ENCODE results near the gene GRIN2C. TPM values are rescaled to one million over a fixed set of nuclear protein-coding genes. Genes with fewer than 3 reads are reported as not detected.
"Not testable (repeated sequence)": the region's sequence is repeated elsewhere in the genome, so short reads cannot be mapped to it uniquely, and the experiment has no call there.

Gene GRIN2C
- total RNA-seq, 2 experiments from 2014 or later, result not detected

- Histone ChIP-seq H3K36me3 (ENCODE audit: insufficient read depth, low read length) (peaks cover 3% of the 10 kb centered on the region), H3K27ac (ENCODE audit: low read depth in 1 of 2, low read length in 2 of 2) (no peak overlapping the region), H3K27me3 (ENCODE audit: control insufficient read depth in 1 of 2, insufficient read depth in 2 of 2, low read length in 2 of 2) (no peaks in the 10 kb centered on the region), H3K4me1 (ENCODE audit: insufficient read depth, low read length) (peaks cover 25% of the 10 kb centered on the region), H3K4me3 (ENCODE audit: low read length) (no peak overlapping the region), H3K9me3 (ENCODE audit: control insufficient read depth in 1 of 2, insufficient read depth in 1 of 2, low read length in 2 of 2) (no peaks in the 10 kb centered on the region)
- Mint-ChIP-seq H3K4me1 (ENCODE audit: low read depth) (peaks cover 24% of the 10 kb centered on the region), H3K27ac (no peak overlapping the region), H3K9me3 (no peaks in the 10 kb centered on the region), H3K36me3 (ENCODE audit: low read depth) (peaks cover 5% of the 10 kb centered on the region), H3K4me3 (peak overlapping the region; percentile 52), H3K27me3 (no peaks in the 10 kb centered on the region)
- TF ChIP-seq CTCF (IDR thresholded peaks at IDR 0.05), result no peak
- CTCF ChIA-PET, result interaction anchor here (1.0 kb wide), 1 partner anchor 9 kb away, joined by 5 read pairs; no protein-coding TSS in a partner anchor
- intact Hi-C loops (cut with DNase I, micrococcal nuclease), result loop anchor here (2.0 to 5.0 kb wide), 3 partner anchors 19 to 391 kb away; partner anchors contain the start of genes GGA3 (in 1 of the 2), MRPS7 (in 1 of the 2) and NAT9 (in 1 of the 2)
- POLR2A ChIA-PET, result no interaction called here
- no peak for DNase-seq
- ATAC-seq (ENCODE audit: poor library complexity), result no peak
Measured at GRCh38 chr17:74871356-74872076, 11.8 kb upstream of the GRIN2C start.

GRCh38 chr17:74870512-74870911 lies 10.8 kb upstream of the GRIN2C start:
- Histone ChIP-seq H3K36me3 (ENCODE audit: insufficient read depth, low read length) (peaks cover 3% of the 10 kb centered on the region), H3K27me3 (ENCODE audit: control insufficient read depth in 1 of 2, insufficient read depth in 2 of 2, low read length in 2 of 2) (no peaks in the 10 kb centered on the region), H3K27ac (ENCODE audit: low read depth in 1 of 2, low read length in 2 of 2) (no peak overlapping the region), H3K4me1 (ENCODE audit: insufficient read depth, low read length) (peaks cover 25% of the 10 kb centered on the region), H3K9me3 (ENCODE audit: control insufficient read depth in 1 of 2, insufficient read depth in 1 of 2, low read length in 2 of 2) (no peaks in the 10 kb centered on the region), H3K4me3 (ENCODE audit: low read length) (no peak overlapping the region)
- POLR2A ChIA-PET, result no interaction called here
- CTCF ChIA-PET, result interaction anchor here (1.1 kb wide), 1 partner anchor 11 kb away, joined by 3 read pairs; the partner anchor contains the start of gene GRIN2C
- peaks cover 5% of the 10 kb centered on the region for H3K36me3 Mint-ChIP-seq (ENCODE audit: low read depth)
- no peak overlapping the region for H3K4me3 Mint-ChIP-seq
- peaks cover 24% of the 10 kb centered on the region for H3K4me1 Mint-ChIP-seq (ENCODE audit: low read depth)
- no peaks in the 10 kb centered on the region for H3K9me3 Mint-ChIP-seq
- no peak for ATAC-seq (ENCODE audit: poor library complexity)
- no peak for DNase-seq
- H3K27me3 Mint-ChIP-seq, result no peaks in the 10 kb centered on the region
- no peak for TF ChIP-seq CTCF (IDR thresholded peaks at IDR 0.05)
- intact Hi-C loops (cut with DNase I, micrococcal nuclease), result loop anchor here in 1 of 2 experiments (5.0 kb wide), 2 partner anchors 93 to 392 kb away; partner anchors contain the start of genes GGA3, MRPS7 and NAT9
- H3K27ac Mint-ChIP-seq, result no peak overlapping the region

GRCh38 chr17:74870028-74870427 lies 10.3 kb upstream of the GRIN2C start:
- H3K9me3 Mint-ChIP-seq; H3K36me3 Mint-ChIP-seq (ENCODE audit: low read depth); POLR2A ChIA-PET; H3K27me3 ChIP-seq (ENCODE audit: control insufficient read depth in 1 of 2, insufficient read depth in 2 of 2, low read length in 2 of 2); H3K27ac ChIP-seq (ENCODE audit: low read depth in 1 of 2, low read length in 2 of 2); H3K4me3 Mint-ChIP-seq; H3K36me3 ChIP-seq (ENCODE audit: insufficient read depth, low read length); H3K4me3 ChIP-seq (ENCODE audit: low read length); H3K27me3 Mint-ChIP-seq; DNase-seq; H3K27ac Mint-ChIP-seq; H3K9me3 ChIP-seq (ENCODE audit: control insufficient read depth in 1 of 2, insufficient read depth in 1 of 2, low read length in 2 of 2); ATAC-seq (ENCODE audit: poor library complexity): not testable (repeated sequence)
- peaks cover 26% of the 10 kb centered on the region for H3K4me1 ChIP-seq (ENCODE audit: insufficient read depth, low read length)
- H3K4me1 Mint-ChIP-seq (ENCODE audit: low read depth), result peaks cover 26% of the 10 kb centered on the region
- intact Hi-C loops (cut with DNase I, micrococcal nuclease), result loop anchor here in 1 of 2 experiments (5.0 kb wide), 2 partner anchors 93 to 392 kb away; partner anchors contain the start of genes GGA3, MRPS7 and NAT9
- CTCF ChIA-PET, result interaction anchor here (1.1 kb wide), 1 partner anchor 10 kb away, joined by 3 read pairs; the partner anchor contains the start of gene GRIN2C
